HEK293T (cell line): ENCODE results near the gene MOXD1.
A peak's percentile ranks its signal among the peaks of the same experiment; 100 is the strongest.

ENCODE experiments used
- CTCF ChIA-PET: fragments of 350-600 bp; formaldehyde crosslinking; extraction: SDS; loops from one replicate; lab custom pipeline; 2021; ENCODE audit warnings: antibody characterized with exemption, inconsistent platforms; lab: Yijun Ruan, JAX
- POLR2A ChIA-PET: fragments of 350-600 bp; formaldehyde crosslinking; extraction: SDS; loops from one replicate; lab custom pipeline; 2020; ENCODE audit warnings: antibody characterized with exemption, inconsistent platforms; lab: Yijun Ruan, JAX
- DNase-seq: peaks from one replicate; pipeline ENCODE4 v3.0.0; 2012; ENCODE audit warnings: mixed read lengths; ENCODE audit errors: extremely low spot score
- ARNT ChIP-seq: fragments of 450-650 bp; IDR thresholded peaks from 2 replicates; pipeline ENCODE4 v1.6.1; 2017; ENCODE audit warnings: mild to moderate bottlenecking
- BHLHE40 ChIP-seq: fragments of 450-650 bp; IDR thresholded peaks from 2 replicates; pipeline ENCODE4 v1.6.1; 2016; ENCODE audit warnings: mild to moderate bottlenecking, moderate library complexity, borderline replicate concordance
- CTBP1 ChIP-seq: fragments of 450-650 bp; IDR thresholded peaks from 2 replicates; pipeline ENCODE4 v1.6.1; 2016; ENCODE audit warnings: borderline replicate concordance
- ELF4 ChIP-seq: fragments of 450-650 bp; IDR thresholded peaks from 2 replicates; pipeline ENCODE4 v1.6.1; 2017; ENCODE audit warnings: antibody characterized with exemption
- FOXA1 ChIP-seq: fragments of 450-650 bp; IDR thresholded peaks from 2 replicates; pipeline ENCODE4 v1.6.1; 2016; ENCODE audit warnings: mild to moderate bottlenecking
- FOXK2 ChIP-seq: fragments of 450-650 bp; IDR thresholded peaks from 2 replicates; pipeline ENCODE4 v1.6.1; 2016; ENCODE audit warnings: mild to moderate bottlenecking
- FOXM1 ChIP-seq: fragments of 450-650 bp; IDR thresholded peaks from 2 replicates; pipeline ENCODE4 v1.6.1; 2017; ENCODE audit warnings: mild to moderate bottlenecking, borderline replicate concordance
- HDGF ChIP-seq: fragments of 450-650 bp; IDR thresholded peaks from 2 replicates; pipeline ENCODE4 v1.6.1; 2017; ENCODE audit warnings: antibody characterized with exemption, borderline replicate concordance
- L3MBTL2 ChIP-seq: fragments of 450-650 bp; conservative IDR thresholded peaks from 2 replicates; pipeline ENCODE4 v1.6.1; 2016; ENCODE audit warnings: mild to moderate bottlenecking
- LEF1 ChIP-seq: fragments of 450-650 bp; IDR thresholded peaks from 2 replicates; pipeline ENCODE4 v1.6.1; 2017; ENCODE audit warnings: mild to moderate bottlenecking, borderline replicate concordance
- NFRKB ChIP-seq: fragments of 450-650 bp; IDR thresholded peaks from 2 replicates; pipeline ENCODE4 v1.6.1; 2016; ENCODE audit warnings: mild to moderate bottlenecking, moderate library complexity
- PKNOX1 ChIP-seq: fragments of 450-650 bp; IDR thresholded peaks from 2 replicates; pipeline ENCODE4 v1.6.1; 2016
- SP1 ChIP-seq: fragments of 450-650 bp; IDR thresholded peaks from 2 replicates; pipeline ENCODE4 v1.6.1; 2017
- SUZ12 ChIP-seq: fragments of 450-650 bp; IDR thresholded peaks from 2 replicates; pipeline ENCODE4 v1.6.1; 2016; ENCODE audit warnings: mild to moderate bottlenecking
- TARDBP ChIP-seq: fragments of 450-650 bp; IDR thresholded peaks from 2 replicates; pipeline ENCODE4 v1.6.1; 2016
- ZNF384 ChIP-seq: fragments of 450-650 bp; IDR thresholded peaks from 2 replicates; pipeline ENCODE4 v1.6.1; 2016

The MOXD1 gene

GRCh38 chr6:132369526-132369925 lies 31.7 kb downstream of the MOXD1 start:
- ChIA-PET CTCF (no interaction called here), POLR2A (no interaction called here)
- TF ChIP-seq TARDBP = no peak
- TF ChIP-seq NFRKB = no peak
- no peak for TF ChIP-seq ARNT
- TF ChIP-seq ELF4 = no peak
- TF ChIP-seq FOXM1 = no peak
- no peak for TF ChIP-seq PKNOX1
- TF ChIP-seq BHLHE40 = no peak
- TF ChIP-seq ZNF384 = no peak
- TF ChIP-seq LEF1 = no peak
- TF ChIP-seq FOXA1 = no peak
- no peak for TF ChIP-seq SUZ12
- TF ChIP-seq HDGF = no peak
- TF ChIP-seq FOXK2 = no peak
- no peak for TF ChIP-seq CTBP1
- DNase-seq = no peak

GRCh38 chr6:132368916-132369481 lies 32.3 kb downstream of the MOXD1 start:
- no peak for TF ChIP-seq FOXA1
- TF ChIP-seq BHLHE40 = no peak
- TF ChIP-seq L3MBTL2 = no peak
- TF ChIP-seq ZNF384 = no peak
- TF ChIP-seq CTBP1 = no peak
- no peak for TF ChIP-seq ELF4
- TF ChIP-seq LEF1 = no peak
- no peak for TF ChIP-seq FOXM1
- TF ChIP-seq SUZ12 = no peak
- no peak for TF ChIP-seq TARDBP
- TF ChIP-seq SP1 = no peak
- TF ChIP-seq NFRKB = no peak
- no peak for TF ChIP-seq FOXK2
- no peak for TF ChIP-seq HDGF
- TF ChIP-seq ARNT = no peak
- TF ChIP-seq PKNOX1 = no peak
- ChIA-PET CTCF (interaction anchor here (0.6 kb wide), 1 partner anchor 105 kb away, joined by 4 read pairs; no protein-coding TSS in a partner anchor), POLR2A (no interaction called here)
- no peak for DNase-seq

GRCh38 chr6:132365281-132365907 lies 35.9 kb downstream of the MOXD1 start:
- DNase-seq = peak; percentile 23
- CTCF ChIA-PET = no interaction called here
- TF ChIP-seq BHLHE40 (no peak), PKNOX1 (peak; percentile 86)
- POLR2A ChIA-PET = no interaction called here

- ChIA-PET POLR2A (no interaction called here), CTCF (no interaction called here)
- TF ChIP-seq L3MBTL2 = no peak
- no peak for TF ChIP-seq BHLHE40
- TF ChIP-seq HDGF = no peak
- no peak for TF ChIP-seq FOXA1
- no peak for TF ChIP-seq FOXK2
- no peak for TF ChIP-seq FOXM1
- TF ChIP-seq PKNOX1 = no peak
- TF ChIP-seq ARNT = no peak
- TF ChIP-seq ZNF384 = no peak
- no peak for DNase-seq
Measured at GRCh38 chr6:132364306-132365074, 36.8 kb downstream of the MOXD1 start.

- CTCF ChIA-PET = interaction anchor here (1.5 kb wide), 1 partner anchor 83 kb away, joined by 5 read pairs; no protein-coding TSS in a partner anchor
- no peak for DNase-seq
- POLR2A ChIA-PET = no interaction called here
- TF ChIP-seq ARNT (no peak), PKNOX1 (peak; percentile 30; the same call in 1 of the 2 replicates)
Measured at GRCh38 chr6:132362442-132363185, 38.7 kb downstream of the MOXD1 start.
